Hepatocyte (in vitro differentiated cells): ENCODE results near the gene CELF3. TPM values are rescaled to one million over a fixed set of nuclear protein-coding genes. Genes with fewer than 3 reads are reported as not detected.
"Not testable (repeated sequence)": the region's sequence is repeated elsewhere in the genome, so short reads cannot be mapped to it uniquely, and the experiment has no call there.

ENCODE experiments used
- DNase-seq: peaks from one replicate; pipeline ENCODE4 v3.0.0-alpha.2; 2016; ENCODE audit warnings: low spot score
- H2AFZ ChIP-seq: fragments of 200-600 bp; sonication (generic); 2 replicates; pipeline ENCODE4 v1.6.0; 2016; ENCODE audit warnings: antibody characterized with exemption, mild to moderate bottlenecking
- H3K27ac ChIP-seq: fragments of 200-600 bp; sonication (generic); 2 replicates; pipeline ENCODE4 v1.5.1; 2016; ENCODE audit warnings: mild to moderate bottlenecking
- H3K27me3 ChIP-seq: fragments of 200-600 bp; sonication (generic); 2 replicates; pipeline ENCODE4 v1.6.1; 2016
- H3K36me3 ChIP-seq: fragments of 200-600 bp; sonication (generic); replicated peaks from 2 replicates; pipeline ENCODE4 v1.5.1; 2016; ENCODE audit warnings: low read depth; ENCODE audit not compliant: insufficient read depth
- H3K4me1 ChIP-seq: fragments of 200-600 bp; sonication (generic); 2 replicates; pipeline ENCODE4 v1.5.1; 2016; ENCODE audit warnings: mild to moderate bottlenecking, moderate library complexity; ENCODE audit not compliant: insufficient read depth
- H3K4me2 ChIP-seq: fragments of 200-600 bp; sonication (generic); 2 replicates; pipeline ENCODE4 v1.6.0; 2016
- H3K4me3 ChIP-seq: fragments of 200-600 bp; sonication (generic); 2 replicates; pipeline ENCODE4 v1.5.1; 2016; ENCODE audit warnings: mild to moderate bottlenecking
- H3K79me2 ChIP-seq: fragments of 200-600 bp; sonication (generic); 2 replicates; pipeline ENCODE4 v1.6.0; 2017; ENCODE audit warnings: mild to moderate bottlenecking
- H3K9me2 ChIP-seq: fragments of 200-600 bp; sonication (generic); replicated peaks from 2 replicates; pipeline ENCODE4 v1.6.0; 2017; ENCODE audit warnings: mild to moderate bottlenecking; ENCODE audit not compliant: insufficient read depth
- H3K9me3 ChIP-seq: fragments of 200-600 bp; sonication (generic); 2 replicates; pipeline ENCODE4 v1.5.1; 2016; ENCODE audit warnings: low read depth, mild to moderate bottlenecking
- H4K20me1 ChIP-seq: fragments of 200-600 bp; sonication (generic); 2 replicates; pipeline ENCODE4 v1.6.0; 2016; ENCODE audit warnings: mild to moderate bottlenecking; ENCODE audit not compliant: insufficient read depth, poor library complexity, severe bottlenecking
- EZH2 ChIP-seq: fragments of 200-600 bp; sonication (generic); IDR thresholded peaks from 2 replicates; pipeline ENCODE4 v1.6.1; 2016; ENCODE audit warnings: antibody characterized with exemption, mild to moderate bottlenecking, borderline replicate concordance
- EZH2phosphoT487 ChIP-seq: fragments of 200-600 bp; sonication (generic); IDR thresholded peaks from one replicate; pipeline ENCODE4 v1.6.1; 2018; ENCODE audit warnings: antibody characterized with exemption, mild to moderate bottlenecking, low read depth, moderate library complexity; ENCODE audit not compliant: unreplicated experiment, severe bottlenecking
- WGBS: methylation state at CpG from one replicate; pipeline ENCODE4 v1.1.6; 2016; ENCODE audit warnings: low lambda C conversion rate; ENCODE audit errors: missing lambda C conversion rate; 5-methylcytosine and 5-hydroxymethylcytosine counted together
- polyA plus RNA-seq: library from polyadenylated mRNA; unstranded; fragments of >200 nt; fragmentation: Nextera tagmentation; extraction: Ambion mirVana; gene quantifications from 2 replicates; pipeline ENCODE4 v1.2.1, GENCODE V29; 2016
- total RNA-seq: library from RNA; depleted of rRNA; stranded (reverse); fragments of >200 nt; gene quantifications from 2 replicates; pipeline ENCODE4 v1.2.3, GENCODE V29; 2014
- TF ChIP-seq, protein P1 (sequence below): fragments of 200-600 bp; sonication (generic); IDR thresholded peaks from 2 replicates; pipeline ENCODE4 v1.5.1; 2016; ENCODE audit warnings: antibody characterized with exemption, mild to moderate bottlenecking; ENCODE audit not compliant: poor library complexity

The CELF3 gene
- total and polyA plus RNA-seq, 2 experiments from 2014 or later = 1.1 to 2.1 TPM

DNA sequence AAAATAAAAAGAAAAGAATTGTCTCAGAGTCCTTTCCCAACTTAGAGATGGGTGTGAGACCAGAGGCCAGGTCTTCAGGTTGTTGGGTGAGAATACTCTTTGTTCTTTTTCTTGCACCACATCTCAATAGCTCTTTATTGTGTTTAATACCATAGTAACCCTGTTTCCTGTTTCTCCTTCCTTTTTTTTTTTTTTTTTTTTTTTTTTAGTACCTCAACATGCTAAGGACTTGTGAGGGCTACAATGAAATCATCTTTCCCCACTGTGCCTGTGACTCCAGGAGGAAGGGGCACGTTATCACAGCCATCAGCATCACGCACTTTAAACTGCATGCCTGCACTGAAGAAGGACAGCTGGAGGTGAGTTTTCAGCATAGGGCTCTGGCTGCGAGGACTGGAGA is 24.4 kb downstream of the CELF3 start:
- H3K4me3 ChIP-seq = no peak overlapping the region
- WGBS = 98% methylated on average over 3 of the region's 3 CpGs
- H3K79me2 ChIP-seq = no peaks in the 10 kb centered on the region
- H3K36me3 ChIP-seq = no peaks in the 10 kb centered on the region
- no peaks in the 10 kb centered on the region for H3K4me1 ChIP-seq
- TF ChIP-seq, protein P1, sequence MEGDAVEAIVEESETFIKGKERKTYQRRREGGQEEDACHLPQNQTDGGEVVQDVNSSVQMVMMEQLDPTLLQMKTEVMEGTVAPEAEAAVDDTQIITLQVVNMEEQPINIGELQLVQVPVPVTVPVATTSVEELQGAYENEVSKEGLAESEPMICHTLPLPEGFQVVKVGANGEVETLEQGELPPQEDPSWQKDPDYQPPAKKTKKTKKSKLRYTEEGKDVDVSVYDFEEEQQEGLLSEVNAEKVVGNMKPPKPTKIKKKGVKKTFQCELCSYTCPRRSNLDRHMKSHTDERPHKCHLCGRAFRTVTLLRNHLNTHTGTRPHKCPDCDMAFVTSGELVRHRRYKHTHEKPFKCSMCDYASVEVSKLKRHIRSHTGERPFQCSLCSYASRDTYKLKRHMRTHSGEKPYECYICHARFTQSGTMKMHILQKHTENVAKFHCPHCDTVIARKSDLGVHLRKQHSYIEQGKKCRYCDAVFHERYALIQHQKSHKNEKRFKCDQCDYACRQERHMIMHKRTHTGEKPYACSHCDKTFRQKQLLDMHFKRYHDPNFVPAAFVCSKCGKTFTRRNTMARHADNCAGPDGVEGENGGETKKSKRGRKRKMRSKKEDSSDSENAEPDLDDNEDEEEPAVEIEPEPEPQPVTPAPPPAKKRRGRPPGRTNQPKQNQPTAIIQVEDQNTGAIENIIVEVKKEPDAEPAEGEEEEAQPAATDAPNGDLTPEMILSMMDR = no peak
- TF ChIP-seq EZH2 (no peak), EZH2phosphoT487 (no peak)
- no peaks in the 10 kb centered on the region for H3K9me2 ChIP-seq
- H3K27ac ChIP-seq = no peak overlapping the region
- no peak overlapping the region for H3K4me2 ChIP-seq
- no peaks in the 10 kb centered on the region for H3K9me3 ChIP-seq
- no peaks in the 10 kb centered on the region for H3K27me3 ChIP-seq
- H2AFZ ChIP-seq = no peak overlapping the region
- H4K20me1 ChIP-seq = no peaks in the 10 kb centered on the region
- no peak for DNase-seq

GRCh38 chr1:151689494-151689893 is 27.1 kb downstream of the CELF3 start:
- H3K27ac ChIP-seq = no peak overlapping the region
- no peaks in the 10 kb centered on the region for H3K4me1 ChIP-seq
- H3K9me3 ChIP-seq = no peaks in the 10 kb centered on the region
- H3K79me2 ChIP-seq = no peaks in the 10 kb centered on the region
- DNase-seq = no peak
- no peak overlapping the region for H2AFZ ChIP-seq
- H3K27me3 ChIP-seq = no peaks in the 10 kb centered on the region
- no peak overlapping the region for H3K4me3 ChIP-seq
- TF ChIP-seq EZH2 (no peak), EZH2phosphoT487 (no peak)
- TF ChIP-seq, protein P1 = no peak
- no peaks in the 10 kb centered on the region for H3K9me2 ChIP-seq
- H3K36me3 ChIP-seq = no peaks in the 10 kb centered on the region
- 83% methylated on average over 4 of the region's 4 CpGs for WGBS
- no peak overlapping the region for H3K4me2 ChIP-seq
- H4K20me1 ChIP-seq = no peaks in the 10 kb centered on the region

GRCh38 chr1:151686561-151686960 is 30.0 kb downstream of the CELF3 start:
- TF ChIP-seq, protein P1 = no peak
- TF ChIP-seq EZH2phosphoT487 (no peak), EZH2 (no peak)
- H3K4me2 ChIP-seq = no peak overlapping the region

DNA sequence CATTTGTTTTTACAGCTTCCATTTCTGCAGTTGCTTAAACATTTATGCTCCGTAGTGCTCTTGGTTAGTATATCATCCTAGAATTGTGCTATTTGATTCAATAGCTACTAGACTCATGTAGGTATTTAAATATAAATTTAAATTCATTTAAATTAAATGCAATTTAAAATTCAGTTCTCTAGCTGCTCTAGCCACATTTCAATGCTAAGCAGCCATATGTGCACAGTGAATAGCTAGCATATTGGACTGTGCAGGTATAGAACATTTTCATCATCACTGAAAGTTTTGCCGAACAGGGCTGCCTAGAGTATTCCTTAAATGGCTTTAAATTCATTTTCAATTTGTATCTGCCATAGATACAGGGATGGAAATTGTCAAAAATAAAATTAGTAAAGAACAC is 32.5 kb downstream of the CELF3 start:
- no peaks in the 10 kb centered on the region for H3K9me2 ChIP-seq
- H3K9me3 ChIP-seq = no peaks in the 10 kb centered on the region
- H3K27ac ChIP-seq = no peak overlapping the region
- no peak for DNase-seq
- WGBS = 93% methylated on average over 2 of the region's 2 CpGs
- no peaks in the 10 kb centered on the region for H3K36me3 ChIP-seq
- H3K4me1 ChIP-seq = no peaks in the 10 kb centered on the region
- H3K27me3 ChIP-seq = no peaks in the 10 kb centered on the region
- H3K4me2 ChIP-seq = no peak overlapping the region
- TF ChIP-seq EZH2 (no peak), EZH2phosphoT487 (no peak)
- H4K20me1 ChIP-seq = no peaks in the 10 kb centered on the region
- no peaks in the 10 kb centered on the region for H3K79me2 ChIP-seq
- H2AFZ ChIP-seq = no peak overlapping the region
- H3K4me3 ChIP-seq = no peak overlapping the region

More at GRCh38 chr1:151686561-151686960, 30.0 kb downstream of the CELF3 start:
- no peak overlapping the region for H3K27ac ChIP-seq
- H3K9me3 ChIP-seq = no peaks in the 10 kb centered on the region
- no peak overlapping the region for H2AFZ ChIP-seq
- H3K27me3 ChIP-seq = no peaks in the 10 kb centered on the region
- H4K20me1 ChIP-seq = no peaks in the 10 kb centered on the region
- H3K36me3 ChIP-seq = no peaks in the 10 kb centered on the region
- no peak overlapping the region for H3K4me3 ChIP-seq
- no peaks in the 10 kb centered on the region for H3K79me2 ChIP-seq
- DNase-seq = no peak
- WGBS = 91% methylated on average over 2 of the region's 2 CpGs
- H3K4me1 ChIP-seq = no peaks in the 10 kb centered on the region
- H3K9me2 ChIP-seq = no peaks in the 10 kb centered on the region

DNA sequence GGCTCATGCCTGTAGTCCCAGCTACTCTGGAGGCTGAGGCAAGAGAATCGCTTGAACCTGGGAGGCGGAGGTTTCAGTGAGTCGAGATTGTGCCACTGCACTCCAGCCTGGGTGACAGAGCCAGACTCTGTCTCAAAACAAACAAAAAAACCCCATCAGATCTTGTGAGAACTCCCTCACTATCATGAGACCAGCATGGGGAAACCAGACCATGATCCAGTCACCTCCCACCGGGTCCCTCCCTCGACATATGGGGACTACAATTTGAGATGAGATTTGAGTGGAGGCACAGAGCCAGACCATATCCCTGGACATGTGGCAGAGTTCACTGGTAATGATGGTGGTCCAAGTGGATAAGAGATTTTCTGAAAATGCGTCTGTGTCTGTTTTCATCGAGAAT is 33.7 kb downstream of the CELF3 start:
- WGBS = 93% methylated on average over 7 of the region's 7 CpGs

More for the DNA sequence above, 33.7 kb downstream of the CELF3 start:
- H3K4me1 ChIP-seq, H3K79me2 ChIP-seq, H3K4me2 ChIP-seq, H3K9me2 ChIP-seq, H3K27me3 ChIP-seq, H2AFZ ChIP-seq, H3K36me3 ChIP-seq, H3K27ac ChIP-seq, H3K4me3 ChIP-seq, DNase-seq, H3K9me3 ChIP-seq, H4K20me1 ChIP-seq: not testable (repeated sequence)
